Measurements from ENCODE around the gene TOM1L2. TPM values are rescaled to one million over a fixed set of nuclear protein-coding genes. Genes with fewer than 3 reads are reported as not detected.

Gene TOM1L2
- total RNA-seq, 6 experiments from 2014 or later: 92.1 to 144 (median 101) TPM

GRCh38 chr17:17906418-17907215 is 65.6 kb downstream of the TOM1L2 start:
- Mint-ChIP-seq H3K4me1 (ENCODE audit: low read depth) (peaks cover 37% of the 10 kb centered on the region), H3K27ac (peak overlapping the region; percentile 66), H3K4me3 (no peak overlapping the region), H3K36me3 (ENCODE audit: low read depth) (peaks cover 22% of the 10 kb centered on the region), H3K27me3 (ENCODE audit: insufficient read depth) (peaks cover 2% of the 10 kb centered on the region; the same call in 1 of the 2 replicates), H3K9me3 (no peaks in the 10 kb centered on the region)
- DNase-seq: no peak
- no peak for TF ChIP-seq CTCF (IDR thresholded peaks at IDR 0.05)

- H3K9me3 Mint-ChIP-seq: no peaks in the 10 kb centered on the region
- no peak for TF ChIP-seq CTCF (IDR thresholded peaks at IDR 0.05)
- H3K27me3 Mint-ChIP-seq (ENCODE audit: insufficient read depth): peaks cover 2% of the 10 kb centered on the region; the same call in 1 of the 2 replicates
- no peak overlapping the region for H3K4me3 Mint-ChIP-seq
- H3K36me3 Mint-ChIP-seq (ENCODE audit: low read depth): peaks cover 22% of the 10 kb centered on the region
- H3K27ac Mint-ChIP-seq: no peak overlapping the region
- H3K4me1 Mint-ChIP-seq (ENCODE audit: low read depth): peaks cover 53% of the 10 kb centered on the region
- no peak for DNase-seq
These were observed 67.2 kb downstream of the TOM1L2 start for GRCh38 chr17:17905036-17905320.

- no peak overlapping the region for H3K27ac Mint-ChIP-seq
- H3K9me3 Mint-ChIP-seq: no peaks in the 10 kb centered on the region
These were observed 67.8 kb downstream of the TOM1L2 start for GRCh38 chr17:17904166-17905035.

GRCh38 chr17:17902877-17903276 is 69.3 kb downstream of the TOM1L2 start:
- H3K27me3 Mint-ChIP-seq (ENCODE audit: insufficient read depth): peaks cover 2% of the 10 kb centered on the region; the same call in 1 of the 2 replicates

More at GRCh38 chr17:17904166-17905035, 67.8 kb downstream of the TOM1L2 start:
- H3K36me3 Mint-ChIP-seq (ENCODE audit: low read depth): peaks cover 22% of the 10 kb centered on the region
- peaks cover 2% of the 10 kb centered on the region; the same call in 1 of the 2 replicates for H3K27me3 Mint-ChIP-seq (ENCODE audit: insufficient read depth)
- DNase-seq: no peak
- peaks cover 59% of the 10 kb centered on the region for H3K4me1 Mint-ChIP-seq (ENCODE audit: low read depth)
- H3K4me3 Mint-ChIP-seq: no peak overlapping the region
- no peak for TF ChIP-seq CTCF (IDR thresholded peaks at IDR 0.05)

More at GRCh38 chr17:17902877-17903276, 69.3 kb downstream of the TOM1L2 start:
- no peak for DNase-seq
- H3K27ac Mint-ChIP-seq: peak overlapping the region; percentile 43; the same call in 1 of the 2 replicates
- H3K4me3 Mint-ChIP-seq: no peak overlapping the region
- peaks cover 31% of the 10 kb centered on the region for H3K36me3 Mint-ChIP-seq (ENCODE audit: low read depth)
- H3K9me3 Mint-ChIP-seq: no peaks in the 10 kb centered on the region
- peaks cover 66% of the 10 kb centered on the region for H3K4me1 Mint-ChIP-seq (ENCODE audit: low read depth)
- no peak for TF ChIP-seq CTCF (IDR thresholded peaks at IDR 0.05)
